DMS79 (cell line): ENCODE data around the gene ALG10B.

ENCODE experiments used
- DNase-seq: peaks from one replicate; lab custom pipeline; 2025; lab: John Stamatoyannopoulos, UW

Gene ALG10B

GRCh38 chr12:38374751-38375150 is 58.2 kb downstream of the ALG10B start:
- DNase-seq: no peak
